HEK293 (cell line): ENCODE data around the gene GPSM1.
A peak's percentile ranks its signal among the peaks of the same experiment; 100 is the strongest.

ENCODE experiments used
- CTCF ChIA-PET: fragments of 350-600 bp; formaldehyde crosslinking; extraction: SDS; loops from one replicate; lab custom pipeline; 2021; ENCODE audit warnings: antibody characterized with exemption; lab: Yijun Ruan, JAX
- POLR2A ChIA-PET: fragments of 300-600 bp; formaldehyde crosslinking; extraction: SDS; loops from one replicate; lab custom pipeline; 2020; ENCODE audit warnings: antibody characterized with exemption, inconsistent platforms; lab: Yijun Ruan, JAX
- H3K27ac ChIP-seq: fragments of 200-500 bp; sonication (Bioruptor generic); 2 replicates; pipeline ENCODE4 v1.5.1; 2014; ENCODE audit warnings: low read depth, low read length, control low read depth, inconsistent platforms; ENCODE audit errors: extremely low read depth
- H3K36me3 ChIP-seq, 2 experiments: fragments of 200-500 bp in 1 of 2; sonication (Bioruptor generic) in 1 of 2; 1 replicate in 1 of 2; 2 replicates in 1 of 2; pipeline ENCODE4 v1.5.1; 2014 to 2017; ENCODE audit warnings: inconsistent platforms in 2 of 2, low read length in 2 of 2; ENCODE audit not compliant: control insufficient read depth in 2 of 2, insufficient read depth in 1 of 2
- H3K4me1 ChIP-seq: fragments of 200-500 bp; sonication (Bioruptor generic); 2 replicates; pipeline ENCODE4 v1.5.1; 2014; ENCODE audit warnings: mild to moderate bottlenecking, low read length, inconsistent platforms; ENCODE audit not compliant: control insufficient read depth, insufficient read depth
- H3K4me3 ChIP-seq: 2 replicates; pipeline ENCODE4 v1.5.1; 2011; ENCODE audit warnings: low read depth, mild to moderate bottlenecking, control low read depth, low read length, moderate library complexity
- H3K9me3 ChIP-seq: fragments of 200-500 bp; sonication (Bioruptor generic); 2 replicates; pipeline ENCODE4 v1.5.1; 2014; ENCODE audit warnings: low read depth, low read length, inconsistent platforms; ENCODE audit not compliant: control insufficient read depth, insufficient read depth
- ATF2 ChIP-seq: fragments of 450-650 bp; formaldehyde crosslinking; IDR thresholded peaks from 2 replicates; pipeline ENCODE4 v1.5.1; 2016; ENCODE audit warnings: missing biosample characterization, missing genetic modification characterization, low read depth
- CTCF ChIP-seq: fragments of 450-650 bp; formaldehyde crosslinking; IDR thresholded peaks from 2 replicates; pipeline ENCODE4 v1.5.1; 2016; ENCODE audit warnings: missing biosample characterization, missing genetic modification characterization
- EGR2 ChIP-seq: fragments of 450-650 bp; formaldehyde crosslinking; IDR thresholded peaks from 2 replicates; pipeline ENCODE4 v1.5.1; 2016; ENCODE audit warnings: low read depth, missing biosample characterization, missing genetic modification characterization
- GLIS2 ChIP-seq: fragments of 450-650 bp; formaldehyde crosslinking; IDR thresholded peaks from 2 replicates; pipeline ENCODE4 v1.5.1; 2016; ENCODE audit warnings: missing biosample characterization, missing genetic modification characterization
- HOXD13 ChIP-seq: sonication (generic); formaldehyde crosslinking; IDR thresholded peaks from 2 replicates; pipeline ENCODE4 v1.8.0; 2022; ENCODE audit warnings: missing genetic modification reagents, borderline replicate concordance
- KLF9 ChIP-seq: fragments of 450-650 bp; formaldehyde crosslinking; IDR thresholded peaks from 2 replicates; pipeline ENCODE4 v1.5.1; 2016; ENCODE audit warnings: missing biosample characterization, missing genetic modification characterization, low read depth
- MEIS1 ChIP-seq: sonication (generic); formaldehyde crosslinking; IDR thresholded peaks from 2 replicates; pipeline ENCODE4 v1.8.1; 2022; ENCODE audit warnings: missing genetic modification reagents, mild to moderate bottlenecking, borderline replicate concordance
- OSR2 ChIP-seq: fragments of 450-650 bp; formaldehyde crosslinking; IDR thresholded peaks from 2 replicates; pipeline ENCODE4 v1.5.1; 2016; ENCODE audit warnings: missing biosample characterization, missing genetic modification characterization
- SP3 ChIP-seq: fragments of 450-650 bp; formaldehyde crosslinking; IDR thresholded peaks from 2 replicates; pipeline ENCODE4 v1.5.1; 2016; ENCODE audit warnings: missing biosample characterization, missing genetic modification characterization
- ZBTB17 ChIP-seq: fragments of 450-650 bp; formaldehyde crosslinking; IDR thresholded peaks from 2 replicates; pipeline ENCODE4 v1.5.1; 2016; ENCODE audit warnings: missing biosample characterization, missing genetic modification characterization
- ZBTB26 ChIP-seq: fragments of 450-650 bp; formaldehyde crosslinking; optimal IDR thresholded peaks from 2 replicates; pipeline ENCODE3; 2016; ENCODE audit warnings: missing biosample characterization, mild to moderate bottlenecking, missing genetic modification characterization
- ZBTB7A ChIP-seq: fragments of 450-650 bp; formaldehyde crosslinking; IDR thresholded peaks from 2 replicates; pipeline ENCODE4 v1.5.1; 2016; ENCODE audit warnings: low read depth, missing biosample characterization, missing genetic modification characterization
- ZEB2 ChIP-seq: fragments of 450-650 bp; formaldehyde crosslinking; IDR thresholded peaks from 2 replicates; pipeline ENCODE4 v1.5.1; 2016; ENCODE audit warnings: missing biosample characterization, missing genetic modification characterization
- ZFHX2 ChIP-seq: fragments of 450-650 bp; formaldehyde crosslinking; conservative IDR thresholded peaks from 2 replicates; pipeline ENCODE4 v1.5.1; 2016; ENCODE audit warnings: missing biosample characterization, missing genetic modification characterization
- ZFP69B ChIP-seq: fragments of 450-650 bp; formaldehyde crosslinking; IDR thresholded peaks from 2 replicates; pipeline ENCODE4 v1.5.1; 2016; ENCODE audit warnings: missing biosample characterization, missing genetic modification characterization
- ZNF112 ChIP-seq: fragments of 450-650 bp; formaldehyde crosslinking; IDR thresholded peaks from 2 replicates; pipeline ENCODE4 v1.5.0; 2017; ENCODE audit warnings: missing biosample characterization, missing genetic modification characterization
- ZNF404 ChIP-seq: fragments of 450-650 bp; formaldehyde crosslinking; IDR thresholded peaks from 2 replicates; pipeline ENCODE4 v1.5.1; 2017; ENCODE audit warnings: missing biosample characterization, missing genetic modification characterization
- ZNF423 ChIP-seq: fragments of 450-650 bp; formaldehyde crosslinking; IDR thresholded peaks from 2 replicates; pipeline ENCODE4 v1.5.1; 2016; ENCODE audit warnings: missing biosample characterization, missing genetic modification characterization
- ZNF426 ChIP-seq: fragments of 450-650 bp; formaldehyde crosslinking; IDR thresholded peaks from 2 replicates; pipeline ENCODE4 v1.5.1; 2017; ENCODE audit warnings: missing biosample characterization, missing genetic modification characterization, mild to moderate bottlenecking, inconsistent platforms, moderate library complexity
- ZNF510 ChIP-seq: fragments of 450-650 bp; formaldehyde crosslinking; IDR thresholded peaks from 2 replicates; pipeline ENCODE4 v1.5.1; 2018; ENCODE audit warnings: mild to moderate bottlenecking, missing genetic modification characterization, missing biosample characterization; ENCODE audit not compliant: insufficient replicate concordance
- ZNF600 ChIP-seq: fragments of 450-650 bp; formaldehyde crosslinking; IDR thresholded peaks from 2 replicates; pipeline ENCODE4 v1.5.1; 2016; ENCODE audit warnings: missing biosample characterization, missing genetic modification characterization
- ZNF624 ChIP-seq: fragments of 450-650 bp; formaldehyde crosslinking; IDR thresholded peaks from 2 replicates; pipeline ENCODE4 v1.5.1; 2017; ENCODE audit warnings: missing biosample characterization, missing genetic modification characterization
- ZNF629 ChIP-seq: fragments of 450-650 bp; formaldehyde crosslinking; IDR thresholded peaks from 2 replicates; pipeline ENCODE4 v1.5.1; 2017; ENCODE audit warnings: missing biosample characterization, missing genetic modification characterization
- ZNF843 ChIP-seq: fragments of 450-650 bp; formaldehyde crosslinking; IDR thresholded peaks from 2 replicates; pipeline ENCODE4 v1.5.1; 2016; ENCODE audit warnings: missing biosample characterization, missing genetic modification characterization
- ZSCAN16 ChIP-seq: fragments of 450-650 bp; formaldehyde crosslinking; IDR thresholded peaks from 2 replicates; pipeline ENCODE4 v1.5.1; 2016; ENCODE audit warnings: missing biosample characterization, missing genetic modification characterization
- ZSCAN30 ChIP-seq: fragments of 450-650 bp; IDR thresholded peaks from 2 replicates; pipeline ENCODE4 v1.5.1; 2018; ENCODE audit warnings: missing biosample characterization, mild to moderate bottlenecking, missing genetic modification characterization, moderate library complexity
- TF ChIP-seq, protein P1 (sequence below): fragments of 450-650 bp; formaldehyde crosslinking; IDR thresholded peaks from 2 replicates; pipeline ENCODE4 v1.5.1; 2017; ENCODE audit warnings: missing biosample characterization, missing genetic modification characterization
- TF ChIP-seq, protein P2 (sequence below): fragments of 450-650 bp; formaldehyde crosslinking; IDR thresholded peaks from 2 replicates; pipeline ENCODE4 v1.5.1; 2016; ENCODE audit warnings: missing biosample characterization, missing genetic modification characterization

The GPSM1 gene, protein sequence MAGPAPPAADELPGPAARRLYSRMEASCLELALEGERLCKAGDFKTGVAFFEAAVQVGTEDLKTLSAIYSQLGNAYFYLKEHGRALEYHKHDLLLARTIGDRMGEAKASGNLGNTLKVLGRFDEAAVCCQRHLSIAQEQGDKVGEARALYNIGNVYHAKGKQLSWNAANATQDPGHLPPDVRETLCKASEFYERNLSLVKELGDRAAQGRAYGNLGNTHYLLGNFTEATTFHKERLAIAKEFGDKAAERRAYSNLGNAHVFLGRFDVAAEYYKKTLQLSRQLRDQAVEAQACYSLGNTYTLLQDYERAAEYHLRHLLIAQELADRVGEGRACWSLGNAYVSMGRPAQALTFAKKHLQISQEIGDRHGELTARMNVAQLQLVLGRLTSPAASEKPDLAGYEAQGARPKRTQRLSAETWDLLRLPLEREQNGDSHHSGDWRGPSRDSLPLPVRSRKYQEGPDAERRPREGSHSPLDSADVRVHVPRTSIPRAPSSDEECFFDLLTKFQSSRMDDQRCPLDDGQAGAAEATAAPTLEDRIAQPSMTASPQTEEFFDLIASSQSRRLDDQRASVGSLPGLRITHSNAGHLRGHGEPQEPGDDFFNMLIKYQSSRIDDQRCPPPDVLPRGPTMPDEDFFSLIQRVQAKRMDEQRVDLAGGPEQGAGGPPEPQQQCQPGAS

DNA sequence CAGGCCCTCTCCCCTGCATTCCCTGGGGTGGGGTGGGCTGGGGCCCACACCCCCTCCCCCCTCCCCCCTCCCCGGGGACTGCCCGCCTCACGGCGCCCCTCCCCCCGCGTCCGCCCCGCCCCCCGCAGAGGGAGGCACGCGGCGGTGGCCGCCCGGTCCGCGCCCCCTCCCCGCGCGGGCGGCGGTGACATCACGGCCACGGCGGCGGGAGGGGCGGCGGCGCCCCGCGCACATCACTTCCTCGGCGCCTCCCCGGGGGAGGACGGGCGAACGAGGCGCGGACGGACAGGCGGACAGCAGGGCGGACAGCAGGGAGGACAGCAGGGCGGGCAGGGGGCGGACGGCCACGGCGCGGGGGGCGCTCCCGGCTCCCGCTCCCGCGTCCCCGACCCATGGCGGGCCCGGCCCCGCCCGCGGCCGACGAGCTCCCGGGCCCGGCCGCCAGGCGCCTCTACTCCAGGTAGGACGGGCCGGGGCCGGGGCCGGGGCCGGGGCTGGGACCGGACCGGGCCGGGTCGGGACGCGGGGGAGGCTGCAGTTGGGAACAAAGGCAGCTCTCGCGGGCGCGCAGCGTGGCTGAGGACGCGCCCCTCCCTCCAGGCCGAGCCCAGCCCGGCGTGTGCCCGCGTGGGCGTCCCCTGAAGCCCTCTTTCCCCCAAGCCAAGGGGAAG is at the start of gene GPSM1:
TSS of gene GPSM1 (plus strand) at position 236 of the 671 bp plus-strand sequence. CDS start at position 393, 157 bp downstream.
- H3K36me3 ChIP-seq = peaks cover 0 to 8% of the 10 kb centered on the region in 2 experiments; a peak in 1 of 3 replicates
- H3K4me3 ChIP-seq = peak within 1 kb of the TSS; percentile 58
- POLR2A ChIA-PET = interaction anchor here (1.7 to 2.0 kb wide), 2 partner anchors 19 to 35 kb away, joined by 6 to 8 read pairs; no protein-coding TSS in a partner anchor
- H3K9me3 ChIP-seq = no peaks in the 10 kb centered on the region
- H3K27ac ChIP-seq = peak within 1 kb of the TSS; percentile 66
- no peak for TF ChIP-seq ZNF404 (tag by site-specific recombination)
- TF ChIP-seq CTCF (tag by site-specific recombination) = no peak
- TF ChIP-seq ZNF624 = no peak
- TF ChIP-seq, protein P1, sequence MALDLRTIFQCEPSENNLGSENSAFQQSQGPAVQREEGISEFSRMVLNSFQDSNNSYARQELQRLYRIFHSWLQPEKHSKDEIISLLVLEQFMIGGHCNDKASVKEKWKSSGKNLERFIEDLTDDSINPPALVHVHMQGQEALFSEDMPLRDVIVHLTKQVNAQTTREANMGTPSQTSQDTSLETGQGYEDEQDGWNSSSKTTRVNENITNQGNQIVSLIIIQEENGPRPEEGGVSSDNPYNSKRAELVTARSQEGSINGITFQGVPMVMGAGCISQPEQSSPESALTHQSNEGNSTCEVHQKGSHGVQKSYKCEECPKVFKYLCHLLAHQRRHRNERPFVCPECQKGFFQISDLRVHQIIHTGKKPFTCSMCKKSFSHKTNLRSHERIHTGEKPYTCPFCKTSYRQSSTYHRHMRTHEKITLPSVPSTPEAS (tag by site-specific recombination) = no peak
- no peak for TF ChIP-seq HOXD13 (CRISPR knock-in tag)
- TF ChIP-seq ZBTB7A (tag by site-specific recombination) = no peak
- 0 out of 2 replicates have a peak, but pooled peaks have one; percentile 27 for TF ChIP-seq ZFHX2 (tag by site-specific recombination)
- TF ChIP-seq OSR2 (tag by site-specific recombination) = no peak
- TF ChIP-seq ZFP69B = no peak
- TF ChIP-seq ZNF843 (tag by site-specific recombination) = no peak
- TF ChIP-seq ZNF629 (tag by site-specific recombination) = no peak
- TF ChIP-seq ZNF423 (tag by site-specific recombination) = no peak
- TF ChIP-seq ZNF112 (tag by site-specific recombination) = no peak
- TF ChIP-seq, protein P2, sequence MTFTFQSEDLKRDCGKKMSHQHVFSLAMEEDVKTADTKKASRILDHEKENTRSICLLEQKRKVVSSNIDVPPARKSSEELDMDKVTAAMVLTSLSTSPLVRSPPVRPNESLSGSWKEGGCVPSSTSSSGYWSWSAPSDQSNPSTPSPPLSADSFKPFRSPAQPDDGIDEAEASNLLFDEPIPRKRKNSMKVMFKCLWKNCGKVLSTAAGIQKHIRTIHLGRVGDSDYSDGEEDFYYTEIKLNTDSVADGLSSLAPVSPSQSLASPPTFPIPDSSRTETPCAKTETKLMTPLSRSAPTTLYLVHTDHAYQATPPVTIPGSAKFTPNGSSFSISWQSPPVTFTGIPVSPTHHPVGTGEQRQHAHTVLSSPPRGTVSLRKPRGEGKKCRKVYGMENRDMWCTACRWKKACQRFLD (tag by site-specific recombination) = no peak
- no peak for TF ChIP-seq GLIS2 (tag by site-specific recombination)
- no peak for TF ChIP-seq ZNF510 (tag by site-specific recombination)
- TF ChIP-seq MEIS1 (CRISPR knock-in tag) = 0 out of 2 replicates have a peak, but pooled peaks have one; percentile 11
- TF ChIP-seq ZSCAN30 = no peak
- peak; percentile 36 for TF ChIP-seq ZBTB26 (tag by site-specific recombination)
- TF ChIP-seq ATF2 = no peak
- TF ChIP-seq KLF9 = 0 out of 2 replicates have a peak, but pooled peaks have one; percentile 33
- 0 out of 2 replicates have a peak, but pooled peaks have one; percentile 12 for TF ChIP-seq EGR2 (tag by site-specific recombination)
- TF ChIP-seq ZBTB17 (tag by site-specific recombination) = no peak
- no peak for TF ChIP-seq ZSCAN16 (tag by site-specific recombination)
- no peak for TF ChIP-seq ZEB2 (tag by site-specific recombination)
- TF ChIP-seq ZNF426 (tag by site-specific recombination) = no peak
- no peak for TF ChIP-seq SP3
- no peak for TF ChIP-seq ZNF600 (tag by site-specific recombination)
- CTCF ChIA-PET = interaction anchor here (0.6 kb wide), 1 partner anchor 361 kb away, joined by 3 read pairs; no protein-coding TSS in a partner anchor
- peaks cover 8% of the 10 kb centered on the region for H3K4me1 ChIP-seq
